Activated T-cell treated with anti-CD3 and anti-CD28 coated beads for 4 hours (primary cell): ENCODE results near the gene TTL.
"Not testable (repeated sequence)": the region's sequence is repeated elsewhere in the genome, so short reads cannot be mapped to it uniquely, and the experiment has no call there.

ENCODE experiments used
- DNase-seq: peaks from one replicate; pipeline ENCODE4 v3.0.0-alpha.2; 2020

TTL gene

DNA sequence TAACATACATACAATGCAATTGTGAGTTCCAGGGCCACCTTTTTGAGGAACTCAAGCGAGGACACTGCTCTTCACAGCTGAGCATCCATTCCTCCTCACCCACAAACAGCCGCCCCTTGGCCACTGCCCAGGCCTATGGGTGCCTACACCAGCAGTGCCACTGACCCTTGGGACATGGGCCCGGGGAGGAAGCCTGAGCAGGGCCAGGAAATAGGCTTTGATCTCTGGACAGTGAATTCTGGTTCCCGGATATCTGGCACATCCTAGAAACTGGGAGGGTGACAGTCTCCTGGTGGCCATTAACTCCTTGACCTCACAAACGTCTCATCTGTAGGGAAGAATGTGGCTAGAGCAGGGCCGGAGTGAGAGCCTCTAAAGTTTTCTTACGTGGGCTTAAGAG lies 5.5 kb upstream of the TTL start:
- no peak for DNase-seq

- DNase-seq, result peak; percentile 11
These were observed 1.4 kb upstream of the TTL start for GRCh38 chr2:112480530-112481049.

GRCh38 chr2:112481050-112481527 lies 867 bp upstream of the TTL start:
- peak; percentile 75 for DNase-seq

DNA sequence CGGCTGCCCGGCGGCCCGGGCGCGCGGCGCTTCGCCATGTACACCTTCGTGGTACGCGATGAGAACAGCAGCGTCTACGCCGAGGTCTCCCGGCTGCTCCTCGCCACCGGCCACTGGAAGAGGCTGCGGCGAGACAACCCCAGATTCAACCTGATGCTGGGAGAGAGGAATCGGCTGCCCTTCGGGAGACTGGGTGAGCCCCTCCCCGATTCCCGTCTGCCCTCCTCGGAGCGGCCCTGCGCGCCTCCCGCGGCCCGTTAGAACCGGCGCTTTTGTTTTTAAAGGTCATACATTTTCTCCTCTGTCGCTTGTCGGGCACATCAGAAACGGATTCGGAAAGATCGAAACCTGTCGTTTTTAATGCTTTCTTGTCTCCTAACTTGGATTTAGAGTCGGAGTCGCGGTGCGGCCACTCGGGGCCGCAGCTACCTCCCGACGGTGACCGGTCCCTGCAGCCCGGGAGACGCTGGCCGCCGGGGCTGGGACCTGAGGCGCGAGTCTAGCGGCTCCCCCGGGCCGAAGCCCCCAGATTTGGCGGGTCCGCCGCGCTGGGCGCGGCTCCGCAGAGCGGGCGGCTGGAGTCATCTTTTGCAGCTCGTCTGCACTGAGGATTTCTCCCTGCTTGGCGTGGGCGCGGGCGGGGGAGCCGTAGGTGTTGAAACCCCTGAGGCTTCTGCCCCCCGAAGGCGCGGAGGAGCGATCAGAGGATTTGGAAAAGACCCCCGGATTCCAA lies 519 bp downstream of the TTL start:
- DNase-seq, result peak; percentile 14

- no peak for DNase-seq
These were observed 1.1 kb downstream of the TTL start for GRCh38 chr2:112483042-112483473.

DNA sequence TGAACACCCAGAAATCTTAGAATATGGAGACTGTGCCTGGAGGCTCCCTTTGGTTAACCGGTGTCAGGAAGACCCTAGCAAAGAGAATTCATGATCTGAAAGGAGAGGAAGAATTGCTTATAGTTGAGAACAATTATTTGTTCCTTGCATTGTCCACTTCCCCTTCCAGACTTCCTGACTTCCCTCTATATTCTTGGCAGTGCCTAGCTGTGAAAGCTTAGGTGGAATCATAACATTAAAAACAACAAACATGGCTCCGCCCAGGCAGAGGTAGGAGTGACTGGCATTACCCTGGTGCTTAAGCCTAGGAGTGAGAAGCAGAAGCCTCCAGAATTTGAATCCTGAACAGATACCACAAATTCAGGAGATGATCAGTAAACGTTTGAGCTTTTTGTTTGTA lies 1.9 kb downstream of the TTL start:
- DNase-seq, result no peak

DNA sequence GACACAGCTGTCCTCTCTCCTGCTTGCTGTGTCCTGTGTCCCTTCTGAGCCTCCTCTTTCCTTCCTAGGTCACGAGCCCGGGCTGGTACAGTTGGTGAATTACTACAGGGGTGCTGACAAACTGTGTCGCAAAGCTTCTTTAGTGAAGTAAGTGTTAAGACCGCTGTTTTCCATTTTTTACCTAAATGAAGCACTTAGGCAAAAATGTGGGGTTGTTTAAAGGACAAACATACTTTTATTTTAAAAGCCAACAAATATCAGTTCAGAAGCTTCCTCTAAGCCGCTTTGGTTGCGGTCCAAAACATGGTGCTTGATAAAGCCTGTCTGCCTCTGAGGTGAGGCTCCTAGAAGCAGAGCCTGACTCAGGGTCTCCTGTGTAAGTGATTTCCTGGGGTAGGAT lies 3.9 kb downstream of the TTL start:
- no peak for DNase-seq

DNA sequence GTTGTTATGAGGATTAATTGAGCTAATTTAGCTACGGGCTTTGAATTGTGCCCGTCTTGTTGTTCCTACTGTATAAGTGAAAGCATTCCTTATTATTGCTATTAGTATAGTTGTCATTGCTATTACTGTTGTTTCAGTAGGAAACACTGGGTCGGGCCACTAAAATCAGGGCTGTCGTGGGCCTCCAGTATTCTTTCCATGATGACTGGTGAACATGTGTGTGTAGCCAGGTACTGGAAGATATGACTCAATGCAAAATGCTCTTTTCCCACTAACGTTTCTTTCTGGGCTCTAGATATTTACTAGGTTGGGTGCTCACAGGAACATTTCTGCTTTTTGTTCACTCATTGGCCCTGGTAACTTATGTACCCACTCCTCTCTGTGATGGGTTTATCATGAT lies 4.9 kb downstream of the TTL start:
- DNase-seq, result no peak

- no peak for DNase-seq
These were observed 5.5 kb downstream of the TTL start for GRCh38 chr2:112487444-112487961.

GRCh38 chr2:112488201-112488600 lies 6.2 kb downstream of the TTL start:
- DNase-seq, result no peak

GRCh38 chr2:112491946-112492345 lies 10.0 kb downstream of the TTL start:
- DNase-seq, result no peak

GRCh38 chr2:112493048-112493447 lies 11.1 kb downstream of the TTL start:
- no peak for DNase-seq

DNA sequence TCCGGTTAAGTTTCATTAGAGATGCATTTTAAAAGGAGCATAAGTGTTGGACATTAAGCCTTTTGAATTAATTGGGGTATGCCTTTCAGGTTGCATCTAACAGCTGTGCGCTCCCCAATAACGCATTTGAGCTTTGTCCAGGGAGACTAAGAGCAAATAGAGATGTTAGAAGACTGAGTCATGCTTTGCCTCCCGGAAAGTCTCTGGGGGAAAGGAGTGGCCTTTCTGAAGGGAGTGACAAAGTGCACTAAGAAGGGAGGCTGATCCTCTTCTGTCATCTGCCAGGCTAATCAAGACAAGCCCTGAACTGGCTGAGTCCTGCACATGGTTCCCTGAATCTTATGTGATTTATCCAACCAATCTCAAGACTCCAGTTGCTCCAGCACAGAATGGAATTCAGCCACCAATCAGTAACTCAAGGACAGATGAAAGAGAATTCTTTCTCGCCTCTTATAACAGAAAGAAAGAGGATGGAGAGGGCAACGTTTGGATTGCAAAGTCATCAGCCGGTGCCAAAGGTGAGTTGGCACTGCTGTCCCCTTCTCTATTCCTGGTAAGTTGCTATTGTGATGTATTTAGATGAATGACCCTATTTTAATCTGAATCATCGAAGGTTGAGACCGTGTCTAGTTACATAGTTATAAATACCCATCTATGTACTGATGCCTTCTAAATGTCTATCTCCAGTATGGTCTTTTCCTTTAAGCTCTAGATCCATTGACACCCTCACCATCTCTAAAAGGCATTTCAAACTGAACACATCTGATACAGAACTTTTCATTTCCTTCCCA lies 12.1 kb downstream of the TTL start:
- no peak for DNase-seq

DNA sequence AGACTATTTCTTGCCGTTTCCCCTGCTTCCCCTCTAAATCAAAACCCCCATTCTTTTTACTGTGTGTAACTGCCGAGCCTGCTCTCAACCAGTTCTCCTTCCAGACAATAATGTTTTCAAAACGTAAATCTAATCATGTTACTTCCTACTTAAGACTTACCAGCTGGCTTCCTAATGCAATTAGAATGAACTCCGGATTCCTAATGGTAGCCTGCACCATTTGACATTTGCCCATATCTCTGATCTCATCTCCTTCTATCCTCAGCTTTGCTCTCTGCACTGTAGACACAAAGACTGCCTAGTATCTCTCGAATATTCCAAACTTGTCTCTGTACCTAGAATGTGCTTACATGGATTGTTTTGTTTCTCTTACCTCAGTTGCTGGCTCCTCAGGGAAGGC lies 12.9 kb downstream of the TTL start:
- no peak for DNase-seq

DNA sequence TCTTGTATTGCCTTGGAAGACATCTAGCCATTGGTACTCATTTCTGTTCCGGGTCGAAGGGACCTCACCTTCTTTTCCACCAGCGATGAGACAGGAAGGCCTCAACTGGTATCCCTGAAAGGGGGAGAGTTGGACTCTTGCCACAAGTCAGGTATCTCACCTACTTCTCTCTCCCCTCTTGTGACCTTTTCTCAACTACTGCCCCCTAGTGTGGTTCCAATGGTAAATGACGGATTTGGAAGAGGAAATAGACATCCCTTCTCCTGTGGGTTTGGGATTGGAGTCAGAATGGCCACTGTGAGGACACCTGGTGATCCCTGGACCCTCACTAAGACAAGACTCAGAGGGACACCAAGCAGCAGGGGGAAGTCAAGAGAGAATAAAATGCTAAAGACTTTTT lies 13.9 kb downstream of the TTL start:
- not testable (repeated sequence) for DNase-seq

DNA sequence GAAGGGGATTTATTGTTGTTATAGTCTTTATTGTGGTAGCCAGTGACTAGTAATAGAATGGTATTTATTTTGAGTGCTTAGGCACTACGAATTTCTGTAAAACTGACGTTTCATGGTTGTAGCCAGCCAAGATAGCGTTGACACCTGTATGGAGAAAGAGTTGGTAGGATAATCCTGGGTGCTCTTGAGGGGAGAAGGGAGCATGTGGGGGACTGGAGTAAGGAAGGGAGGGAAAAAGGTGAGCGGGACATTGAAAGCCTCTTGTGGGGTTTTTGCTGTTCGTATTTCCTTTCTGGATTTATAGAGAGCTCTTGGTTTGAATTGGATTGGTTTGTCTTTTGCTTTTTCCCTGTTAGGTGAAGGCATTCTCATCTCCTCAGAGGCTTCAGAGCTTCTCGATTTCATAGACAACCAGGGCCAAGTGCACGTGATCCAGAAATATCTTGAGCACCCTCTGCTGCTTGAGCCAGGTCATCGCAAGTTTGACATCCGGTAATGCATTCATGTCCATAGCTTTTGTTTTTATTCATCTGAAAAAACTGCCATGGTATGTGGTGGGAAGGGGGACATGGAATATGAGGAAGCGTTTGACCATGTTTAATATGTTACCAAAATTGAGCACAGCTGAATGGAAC lies 19.0 kb downstream of the TTL start:
- peak; percentile 49 for DNase-seq

GRCh38 chr2:112509239-112509998 lies 27.5 kb downstream of the TTL start:
- DNase-seq, result not testable (repeated sequence)

DNA sequence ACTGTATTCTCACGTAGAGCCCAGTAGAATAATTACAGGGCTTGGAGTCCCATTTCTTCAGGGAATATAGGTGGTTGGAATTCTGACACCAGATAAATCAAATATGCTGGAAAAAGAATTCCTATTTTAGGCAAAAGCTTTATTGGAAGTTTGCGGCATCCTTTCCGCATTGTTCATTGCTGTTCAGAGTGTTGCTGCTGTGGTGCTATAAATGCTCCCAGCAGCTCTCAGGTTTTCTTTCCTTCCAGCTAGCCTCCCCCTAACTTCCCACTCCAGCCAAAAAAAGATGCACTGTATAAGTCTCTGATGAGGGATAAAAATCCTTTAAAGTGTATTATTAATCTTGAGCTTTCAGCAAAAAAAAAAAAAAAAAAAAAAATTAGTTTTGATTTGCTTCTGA lies 34.8 kb downstream of the TTL start:
- DNase-seq, result no peak

DNA sequence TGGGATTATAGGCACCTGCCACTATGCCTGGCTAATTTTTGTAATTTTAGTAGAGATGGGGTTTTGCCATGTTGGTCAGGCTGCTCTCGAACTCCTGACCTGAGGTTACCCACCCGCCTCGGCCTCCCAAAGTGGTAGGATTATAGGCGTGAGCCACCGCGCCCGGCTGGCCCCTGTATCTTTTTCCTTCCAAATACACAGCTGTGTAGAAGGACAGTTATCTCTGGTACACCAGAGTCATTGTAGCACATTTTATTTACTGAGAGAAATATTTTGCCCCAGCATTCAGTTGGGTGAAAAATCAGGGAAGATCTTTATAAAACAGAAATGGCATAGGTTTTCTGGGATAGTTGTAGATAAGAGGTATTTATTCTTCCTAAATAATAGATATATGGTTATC lies 36.9 kb downstream of the TTL start:
- no peak for DNase-seq

DNA sequence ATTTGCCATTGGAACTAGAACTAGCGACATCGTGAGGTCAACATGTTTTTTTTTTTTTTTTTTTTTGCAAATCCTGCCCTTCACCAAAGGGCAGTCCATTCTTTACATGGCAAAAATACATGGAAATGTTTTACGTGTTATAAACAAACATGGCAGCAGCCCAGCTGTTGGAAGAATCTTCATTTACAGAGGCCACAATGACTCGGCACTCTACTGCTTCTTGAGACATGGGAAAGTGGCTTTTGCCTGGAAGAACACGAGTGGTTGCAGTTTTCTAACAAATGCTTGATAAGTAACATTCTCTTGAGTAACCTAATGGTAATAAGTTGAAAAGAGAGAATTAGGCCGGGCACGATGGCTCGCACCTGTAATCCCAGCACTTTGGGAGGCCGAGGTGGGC lies 37.5 kb downstream of the TTL start:
- no peak for DNase-seq

DNA sequence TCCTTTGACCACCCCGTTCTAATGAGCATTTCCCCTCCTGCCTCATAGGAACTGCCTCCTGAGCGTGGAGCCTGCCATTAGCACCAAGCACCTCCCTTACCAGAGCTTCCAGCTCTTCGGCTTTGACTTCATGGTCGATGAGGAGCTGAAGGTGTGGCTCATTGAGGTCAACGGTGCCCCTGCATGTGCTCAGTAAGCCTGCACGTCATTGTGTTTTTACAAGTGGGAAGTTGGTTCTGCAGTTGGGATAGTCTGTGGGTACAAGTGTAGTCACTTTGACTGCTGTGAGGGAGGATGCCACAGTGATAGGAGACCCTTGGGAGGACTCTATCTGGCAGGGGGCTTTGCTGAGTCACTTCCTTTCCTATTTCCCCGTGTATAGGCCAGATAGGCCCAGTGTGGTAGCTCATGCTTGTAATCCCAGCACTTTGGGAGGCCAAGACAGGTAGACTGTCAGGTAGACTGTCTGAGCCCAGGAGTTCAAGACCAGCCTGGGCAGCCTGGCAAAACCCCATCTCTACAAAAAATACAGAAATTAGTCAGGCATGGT lies 38.4 kb downstream of the TTL start:
- DNase-seq, result no peak

- DNase-seq, result no peak
These were observed 41.4 kb downstream of the TTL start for GRCh38 chr2:112523291-112523777.
